Esophagus squamous epithelium (tissue), 4 donors: ENCODE results near the gene INTS2.

Experiments used
- CTCF ChIP-seq, 6 experiments: fragments of 450-650 bp in 4 of 6; fragments of 200-600 bp in 2 of 6; sonication (generic) in 2 of 6; IDR thresholded peaks; one replicate each; pipeline ENCODE4 v1.5.1; 2016 to 2019; ENCODE audit warnings: antibody characterized with exemption in 6 of 6, mild to moderate bottlenecking in 4 of 6, moderate library complexity in 4 of 6
- POLR2A ChIP-seq, 4 donors: fragments of 450-650 bp; IDR thresholded peaks; one replicate each; pipeline ENCODE4 v1.6.1; 2017; ENCODE audit warnings: antibody characterized with exemption in 4 of 4, mild to moderate bottlenecking in 4 of 4, moderate library complexity in 3 of 4

GRCh38 chr17:61863801-61864126 lies 64.0 kb downstream of the INTS2 start:
- TF ChIP-seq POLR2A (IDR thresholded peaks at IDR 0.05) (no peak), CTCF (IDR thresholded peaks at IDR 0.05) (no peak)
